SK-N-MC (cell line): ENCODE results near the gene KCNK1.
"Not testable (repeated sequence)": the region's sequence is repeated elsewhere in the genome, so short reads cannot be mapped to it uniquely, and the experiment has no call there.

Experiments used
- DNase-seq: peaks from one replicate; pipeline ENCODE4 v3.0.0-alpha.2; 2011; ENCODE audit warnings: low read depth, low spot score
- H3K27ac ChIP-seq: fragments of 200-600 bp; sonication (generic); 2 replicates; pipeline ENCODE4 v1.5.1; 2016; ENCODE audit warnings: mixed run types
- H3K36me3 ChIP-seq: fragments of 200-600 bp; sonication (generic); 2 replicates; pipeline ENCODE4 v1.6.1; 2017; ENCODE audit warnings: antibody characterized with exemption, low read length, mixed read lengths; ENCODE audit not compliant: insufficient read depth
- H3K4me3 ChIP-seq: fragments of 200-600 bp; sonication (generic); 2 replicates; pipeline ENCODE4 v1.5.1; 2016
- H3K9ac ChIP-seq: fragments of 200-600 bp; sonication (generic); 2 replicates; pipeline ENCODE4 v1.8.0; 2017; ENCODE audit warnings: mixed run types, mixed read lengths; ENCODE audit not compliant: insufficient read length
- H3K9me3 ChIP-seq: fragments of 200-600 bp; sonication (generic); 2 replicates; pipeline ENCODE4 v1.6.1; 2017; ENCODE audit warnings: low read depth, mild to moderate bottlenecking, antibody characterized with exemption, low read length, moderate library complexity, mixed read lengths
- EZH2 ChIP-seq: fragments of 200-600 bp; sonication (generic); IDR thresholded peaks from one replicate; pipeline ENCODE4 v1.6.1; 2017; ENCODE audit warnings: antibody characterized with exemption
- FOXP2 ChIP-seq: optimal IDR thresholded peaks from 2 replicates; pipeline ENCODE3; 2011; ENCODE audit warnings: mild to moderate bottlenecking, moderate library complexity; ENCODE audit not compliant: insufficient read depth; ENCODE audit errors: extremely low read length, control extremely low read depth
- POLR2AphosphoS5 ChIP-seq: IDR thresholded peaks from 2 replicates; pipeline ENCODE4 v1.6.1; 2012; ENCODE audit warnings: mild to moderate bottlenecking, low read depth, low read length, borderline replicate concordance

Gene KCNK1

DNA sequence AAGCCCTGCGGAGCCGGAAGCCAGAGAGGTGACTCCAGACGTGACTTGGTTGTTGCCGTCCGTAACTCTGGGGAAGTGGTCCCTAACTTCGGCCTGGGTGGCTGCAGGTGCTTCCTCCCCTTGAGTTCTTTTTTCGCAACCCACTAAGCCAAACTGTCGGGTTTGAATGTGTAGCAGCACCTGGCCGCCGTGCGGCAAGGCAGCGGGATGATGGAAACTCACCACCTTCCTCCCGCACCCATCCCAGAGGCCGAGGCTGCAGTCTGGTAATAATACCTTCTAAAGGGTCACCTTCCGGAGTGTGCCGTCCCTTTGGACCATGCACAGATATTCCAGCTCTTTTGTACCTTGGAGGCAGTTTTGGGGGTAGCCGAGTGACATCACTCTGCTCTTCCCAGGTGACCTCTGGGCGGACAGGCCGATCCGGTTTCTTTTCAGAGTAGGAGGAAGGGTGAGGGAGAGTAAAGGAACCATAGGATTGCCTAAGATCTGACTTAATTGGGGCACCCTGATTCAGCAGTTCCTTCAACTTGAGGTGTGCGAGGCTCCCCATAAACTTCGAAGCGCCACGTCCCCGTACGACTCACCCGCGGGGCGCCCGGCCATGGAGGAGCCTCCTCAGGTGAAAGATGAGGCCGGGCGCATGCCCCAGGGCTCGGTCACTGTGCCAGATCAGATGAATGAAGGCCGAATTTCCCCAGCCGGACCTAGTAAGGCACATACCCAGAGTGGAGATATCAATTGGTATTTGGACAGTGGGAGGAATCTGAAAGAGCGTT lies 1.0 kb downstream of the KCNK1 start:
- DNase-seq, result no peak
- no peaks in the 10 kb centered on the region for H3K9me3 ChIP-seq
- no peak overlapping the region for H3K27ac ChIP-seq
- TF ChIP-seq POLR2AphosphoS5 (no peak), FOXP2 (no peak), EZH2 (peak; percentile 27)
- H3K9ac ChIP-seq, result no peak overlapping the region
- no peak overlapping the region for H3K4me3 ChIP-seq
- H3K36me3 ChIP-seq, result no peaks in the 10 kb centered on the region

DNA sequence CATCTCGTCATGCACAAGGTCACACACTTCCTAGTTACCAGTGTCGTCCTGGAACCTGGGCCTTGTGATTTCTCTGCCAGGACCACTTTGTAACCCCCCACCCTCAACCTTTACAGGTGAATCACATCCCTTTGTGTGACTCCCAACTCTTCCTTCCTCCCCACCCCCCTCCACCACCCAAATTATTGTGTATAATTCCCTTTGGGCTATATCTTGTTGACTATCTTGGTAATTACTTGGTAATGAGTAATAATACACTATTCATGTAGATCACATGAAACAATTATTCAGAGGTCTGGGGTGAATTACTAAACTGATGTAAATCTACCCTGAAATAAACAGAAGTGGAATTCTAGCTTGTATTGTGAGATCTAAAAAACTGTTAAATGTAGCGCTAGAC lies 1.7 kb downstream of the KCNK1 start:
- no peak overlapping the region for H3K27ac ChIP-seq
- no peak overlapping the region for H3K4me3 ChIP-seq
- no peak overlapping the region for H3K9ac ChIP-seq
- no peak for DNase-seq
- no peaks in the 10 kb centered on the region for H3K9me3 ChIP-seq
- TF ChIP-seq POLR2AphosphoS5, result no peak
- no peak for TF ChIP-seq FOXP2
- no peak for TF ChIP-seq EZH2
- no peaks in the 10 kb centered on the region for H3K36me3 ChIP-seq

DNA sequence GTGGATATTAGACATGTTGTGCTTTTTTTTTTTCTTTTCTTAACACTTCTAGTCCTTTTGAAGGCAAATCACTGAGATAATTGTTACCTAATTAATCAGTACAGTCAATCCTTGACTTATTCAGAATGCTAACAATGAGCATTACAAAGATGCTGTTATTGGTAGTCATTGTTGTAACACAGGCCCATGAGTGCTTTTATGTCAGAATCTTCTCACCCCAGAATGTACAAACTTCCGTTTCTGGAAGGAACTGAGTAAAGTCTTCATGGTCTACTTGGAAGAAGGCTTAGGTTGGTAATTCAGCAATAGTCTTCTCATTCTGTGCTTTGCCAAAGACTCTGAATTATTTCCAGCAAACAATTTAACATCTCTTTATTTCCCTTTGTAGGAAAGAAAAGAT lies 3.1 kb downstream of the KCNK1 start:
- no peak for TF ChIP-seq FOXP2
- no peak for TF ChIP-seq POLR2AphosphoS5
- TF ChIP-seq EZH2, result no peak
- H3K36me3 ChIP-seq, result no peaks in the 10 kb centered on the region
- no peak for DNase-seq
- no peaks in the 10 kb centered on the region for H3K9me3 ChIP-seq
- no peak overlapping the region for H3K27ac ChIP-seq
- H3K9ac ChIP-seq, result no peak overlapping the region
- H3K4me3 ChIP-seq, result no peak overlapping the region

DNA sequence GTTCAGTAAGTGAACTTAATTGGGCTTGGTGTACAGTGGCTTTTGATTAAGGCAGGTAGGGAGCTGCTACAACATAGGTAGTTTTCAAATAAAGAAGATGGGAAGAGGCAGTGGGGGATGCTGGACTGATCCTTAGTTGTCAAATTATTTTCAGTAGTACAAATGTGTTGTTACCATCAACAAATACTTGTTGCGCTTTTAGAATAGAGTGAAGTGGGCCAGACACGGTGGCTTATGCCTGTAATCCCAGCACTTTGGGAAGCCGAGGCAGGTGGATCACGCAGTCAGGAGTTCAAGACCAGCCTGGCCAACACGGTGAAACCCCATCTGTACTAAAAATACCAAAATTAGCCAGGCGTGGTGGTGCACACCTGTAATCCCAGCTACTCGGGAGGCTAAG lies 5.5 kb downstream of the KCNK1 start:
- H3K9ac ChIP-seq, H3K27ac ChIP-seq, H3K4me3 ChIP-seq, DNase-seq, H3K9me3 ChIP-seq, H3K36me3 ChIP-seq: not testable (repeated sequence)

GRCh38 chr1:233620065-233620464 lies 6.2 kb downstream of the KCNK1 start:
- no peak for DNase-seq
- no peak overlapping the region for H3K4me3 ChIP-seq
- no peaks in the 10 kb centered on the region for H3K36me3 ChIP-seq
- H3K9me3 ChIP-seq, result no peaks in the 10 kb centered on the region
- no peak for TF ChIP-seq EZH2
- H3K9ac ChIP-seq, result no peak overlapping the region
- no peak overlapping the region for H3K27ac ChIP-seq

- TF ChIP-seq EZH2 (no peak), FOXP2 (no peak), POLR2AphosphoS5 (no peak)
- no peak overlapping the region for H3K9ac ChIP-seq
- DNase-seq, result no peak
- H3K27ac ChIP-seq, result no peak overlapping the region
- no peak overlapping the region for H3K4me3 ChIP-seq
- no peaks in the 10 kb centered on the region for H3K9me3 ChIP-seq
- no peaks in the 10 kb centered on the region for H3K36me3 ChIP-seq
Measured at GRCh38 chr1:233621923-233622322, 8.0 kb downstream of the KCNK1 start.

GRCh38 chr1:233624289-233624688 lies 10.4 kb downstream of the KCNK1 start:
- DNase-seq, result no peak
- no peak overlapping the region for H3K27ac ChIP-seq
- no peaks in the 10 kb centered on the region for H3K36me3 ChIP-seq
- H3K9me3 ChIP-seq, result no peaks in the 10 kb centered on the region
- no peak overlapping the region for H3K9ac ChIP-seq
- TF ChIP-seq POLR2AphosphoS5 (no peak), FOXP2 (no peak), EZH2 (no peak)
- no peak overlapping the region for H3K4me3 ChIP-seq

GRCh38 chr1:233625087-233625486 lies 11.2 kb downstream of the KCNK1 start:
- H3K9me3 ChIP-seq, result no peaks in the 10 kb centered on the region
- H3K36me3 ChIP-seq, result no peaks in the 10 kb centered on the region
- no peak overlapping the region for H3K4me3 ChIP-seq
- TF ChIP-seq POLR2AphosphoS5 (no peak), EZH2 (no peak), FOXP2 (no peak)
- no peak overlapping the region for H3K9ac ChIP-seq
- DNase-seq, result no peak
- H3K27ac ChIP-seq, result no peak overlapping the region

DNA sequence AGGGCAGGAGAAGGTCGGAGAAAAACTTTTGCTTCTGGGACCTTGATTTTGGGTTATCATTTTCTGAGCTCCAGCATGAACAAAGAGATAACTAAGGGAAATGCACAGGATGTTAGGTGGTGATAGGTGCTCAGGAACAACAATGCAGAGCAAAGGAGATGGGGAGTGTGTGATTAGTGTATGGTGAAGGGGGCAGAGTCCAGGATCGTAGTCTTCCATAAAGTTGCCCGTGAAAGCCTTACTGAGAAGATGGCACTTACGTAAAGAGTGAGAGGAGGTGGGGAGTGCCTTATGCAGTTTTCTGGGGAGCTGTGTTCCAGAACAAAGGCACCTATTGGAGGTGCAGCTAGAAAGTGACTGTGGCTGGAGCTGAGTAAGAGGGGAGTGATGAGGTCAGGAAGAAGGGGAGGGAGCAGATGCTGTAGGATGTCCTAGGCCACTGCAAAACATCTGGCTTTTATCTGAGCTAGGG lies 11.6 kb downstream of the KCNK1 start:
- Histone ChIP-seq H3K9me3 (no peaks in the 10 kb centered on the region), H3K36me3 (no peaks in the 10 kb centered on the region), H3K4me3 (no peak overlapping the region), H3K9ac (no peak overlapping the region), H3K27ac (no peak overlapping the region)
- no peak for DNase-seq
- TF ChIP-seq EZH2 (no peak), POLR2AphosphoS5 (no peak), FOXP2 (no peak)
